Measurements from ENCODE around the gene GET3.

DNA sequence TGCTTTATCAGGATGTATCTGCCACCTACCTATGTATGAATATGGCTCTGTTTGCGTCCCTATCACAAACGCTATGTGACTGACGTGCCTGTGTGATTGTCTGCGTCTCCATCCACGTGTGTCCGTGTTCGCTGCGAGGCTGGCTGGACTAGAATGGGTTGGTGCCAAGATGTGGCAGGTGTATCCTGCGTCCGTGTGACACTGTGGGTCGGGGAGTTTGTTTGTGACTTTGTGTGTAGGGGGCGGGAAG is 44.8 kb downstream of the GET3 start:
- TF ChIP-seq, protein P1, sequence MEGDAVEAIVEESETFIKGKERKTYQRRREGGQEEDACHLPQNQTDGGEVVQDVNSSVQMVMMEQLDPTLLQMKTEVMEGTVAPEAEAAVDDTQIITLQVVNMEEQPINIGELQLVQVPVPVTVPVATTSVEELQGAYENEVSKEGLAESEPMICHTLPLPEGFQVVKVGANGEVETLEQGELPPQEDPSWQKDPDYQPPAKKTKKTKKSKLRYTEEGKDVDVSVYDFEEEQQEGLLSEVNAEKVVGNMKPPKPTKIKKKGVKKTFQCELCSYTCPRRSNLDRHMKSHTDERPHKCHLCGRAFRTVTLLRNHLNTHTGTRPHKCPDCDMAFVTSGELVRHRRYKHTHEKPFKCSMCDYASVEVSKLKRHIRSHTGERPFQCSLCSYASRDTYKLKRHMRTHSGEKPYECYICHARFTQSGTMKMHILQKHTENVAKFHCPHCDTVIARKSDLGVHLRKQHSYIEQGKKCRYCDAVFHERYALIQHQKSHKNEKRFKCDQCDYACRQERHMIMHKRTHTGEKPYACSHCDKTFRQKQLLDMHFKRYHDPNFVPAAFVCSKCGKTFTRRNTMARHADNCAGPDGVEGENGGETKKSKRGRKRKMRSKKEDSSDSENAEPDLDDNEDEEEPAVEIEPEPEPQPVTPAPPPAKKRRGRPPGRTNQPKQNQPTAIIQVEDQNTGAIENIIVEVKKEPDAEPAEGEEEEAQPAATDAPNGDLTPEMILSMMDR (IDR thresholded peaks at IDR 0.05) = no peak
- no peak for TF ChIP-seq EZH2 (IDR thresholded peaks at IDR 0.05; ENCODE audit: borderline replicate concordance, insufficient read depth, low read depth, low read length, poor library complexity, severe bottlenecking)
